GM10847 (cell line): ENCODE data around the gene CCDC107.
A peak's percentile ranks its signal among the peaks of the same experiment; 100 is the strongest.

Experiments used
- POLR2A ChIP-seq: IDR thresholded peaks from 2 replicates; pipeline ENCODE4 v1.6.1; 2011; ENCODE audit not compliant: insufficient read length; ENCODE audit errors: extremely low read depth

CCDC107 gene

GRCh38 chr9:35628389-35628991 is 29.6 kb upstream of the CCDC107 start:
- no peak for TF ChIP-seq POLR2A

GRCh38 chr9:35629597-35629996 is 28.5 kb upstream of the CCDC107 start:
- TF ChIP-seq POLR2A, result no peak

GRCh38 chr9:35635730-35636129 is 22.4 kb upstream of the CCDC107 start:
- TF ChIP-seq POLR2A, result no peak

- no peak for TF ChIP-seq POLR2A
Measured at GRCh38 chr9:35636135-35636876, 21.8 kb upstream of the CCDC107 start.

GRCh38 chr9:35639631-35640030 is 18.5 kb upstream of the CCDC107 start:
- TF ChIP-seq POLR2A, result no peak

GRCh38 chr9:35643046-35643445 is 15.0 kb upstream of the CCDC107 start:
- TF ChIP-seq POLR2A, result no peak

- no peak for TF ChIP-seq POLR2A
Measured at GRCh38 chr9:35646153-35646532, 11.9 kb upstream of the CCDC107 start.

GRCh38 chr9:35646533-35647265 is 11.4 kb upstream of the CCDC107 start:
- TF ChIP-seq POLR2A, result peak; percentile 71

- TF ChIP-seq POLR2A, result no peak
Measured at GRCh38 chr9:35649431-35650340, 8.4 kb upstream of the CCDC107 start.

- TF ChIP-seq POLR2A, result peak; percentile 40
Measured at GRCh38 chr9:35650341-35651158, 7.5 kb upstream of the CCDC107 start, which contains the start of gene SIT1. Gene SIT1 (minus strand): TSS chr9:35650931. CDS start chr9:35650853, 78 bp downstream.

GRCh38 chr9:35651956-35652828 is 5.9 kb upstream of the CCDC107 start:
- TF ChIP-seq POLR2A, result no peak

- no peak for TF ChIP-seq POLR2A
Measured at GRCh38 chr9:35652829-35653209, 5.3 kb upstream of the CCDC107 start.

- TF ChIP-seq POLR2A, result no peak
Measured at GRCh38 chr9:35653611-35654010, 4.5 kb upstream of the CCDC107 start.
